Neural cell (in vitro differentiated cells): ENCODE data around the gene PTPRD.
A peak's percentile ranks its signal among the peaks of the same experiment; 100 is the strongest.

Experiments
- CTCF ChIP-seq: fragments of 450-650 bp; IDR thresholded peaks from 2 replicates; pipeline ENCODE4 v1.5.1; 2014; ENCODE audit warnings: antibody characterized with exemption, mild to moderate bottlenecking, moderate library complexity; ENCODE audit not compliant: poor library complexity, severe bottlenecking
- EP300 ChIP-seq: fragments of 450-650 bp; conservative IDR thresholded peaks from 2 replicates; pipeline ENCODE4 v1.6.1; 2014; ENCODE audit warnings: antibody characterized with exemption, mild to moderate bottlenecking, moderate library complexity; ENCODE audit not compliant: poor library complexity, severe bottlenecking
- MXI1 ChIP-seq: fragments of 450-650 bp; conservative IDR thresholded peaks from 2 replicates; pipeline ENCODE4 v1.6.1; 2014; ENCODE audit warnings: antibody characterized with exemption, mild to moderate bottlenecking; ENCODE audit not compliant: poor library complexity, severe bottlenecking
- POLR2AphosphoS5 ChIP-seq: IDR thresholded peaks from 2 replicates; pipeline ENCODE4 v1.6.1; 2012
- RAD21 ChIP-seq: fragments of 450-650 bp; conservative IDR thresholded peaks from 2 replicates; pipeline ENCODE4 v1.6.1; 2014; ENCODE audit warnings: antibody characterized with exemption, mild to moderate bottlenecking, moderate library complexity
- SMC3 ChIP-seq: fragments of 450-650 bp; conservative IDR thresholded peaks from 2 replicates; pipeline ENCODE4 v1.6.1; 2014; ENCODE audit warnings: antibody characterized with exemption, mild to moderate bottlenecking, moderate library complexity; ENCODE audit not compliant: poor library complexity

- TF ChIP-seq CTCF: no peak
- TF ChIP-seq SMC3: peak; percentile 29
- peak; percentile 10 for TF ChIP-seq MXI1
- peak; percentile 37 for TF ChIP-seq RAD21
- peak; percentile 89 for TF ChIP-seq EP300
- TF ChIP-seq POLR2AphosphoS5: peak; percentile 93
Measured at GRCh38 chr9:8627976-8628679, 1984.7 kb downstream of the PTPRD start.
